IMR-90 (cell line): Measurements from ENCODE around the gene NLGN1. TPM values are rescaled to one million over a fixed set of nuclear protein-coding genes. Genes with fewer than 3 reads are reported as not detected.

Source experiments
- ATAC-seq: fragments of 200-7000 bp; cut with Tn5 transposase; 2 replicates; pipeline ENCODE4 v1.9.1; 2020; ENCODE audit warnings: low read depth, mild to moderate bottlenecking, moderate library complexity
- BruUV-seq: library from RNA; stranded (reverse); fragments of 400-500 nt; replicated peaks from 2 replicates; lab custom pipeline; 2021; lab: Mats Ljungman, UMichigan
- CTCF ChIA-PET: fragments of 300-600 bp; formaldehyde crosslinking; extraction: SDS; loops from one replicate; lab custom pipeline; 2021; ENCODE audit warnings: antibody characterized with exemption; lab: Yijun Ruan, JAX
- POLR2A ChIA-PET: fragments of 300-600 bp; sonication (Branson Sonifier 250); formaldehyde crosslinking; loops from one replicate; lab custom pipeline; 2022; ENCODE audit warnings: antibody characterized with exemption; ENCODE audit not compliant: unreplicated experiment; lab: Charles Lee
- DNase-seq: peaks from one replicate; pipeline ENCODE4 v3.0.0; 2013
- H2AFZ ChIP-seq: replicated peaks from 2 replicates; pipeline ENCODE3; 2013; ENCODE audit warnings: low read length, mild to moderate bottlenecking; ENCODE audit not compliant: poor library complexity
- H2AK5ac ChIP-seq: 2 replicates; pipeline ENCODE4 v1.6.1; 2013; ENCODE audit warnings: low read depth, low read length, inconsistent platforms
- H2AK9ac ChIP-seq: replicated peaks from 2 replicates; pipeline ENCODE3; 2013; ENCODE audit warnings: mild to moderate bottlenecking, low read depth, low read length, moderate library complexity; ENCODE audit not compliant: poor library complexity
- H2BK120ac ChIP-seq: 2 replicates; pipeline ENCODE4 v1.6.1; 2013; ENCODE audit warnings: low read depth, low read length, inconsistent platforms
- H2BK15ac ChIP-seq: 3 replicates; pipeline ENCODE4 v1.6.1; 2013; ENCODE audit warnings: low read depth, low read length, inconsistent platforms
- H2BK20ac ChIP-seq: 2 replicates; pipeline ENCODE4 v1.6.1; 2013; ENCODE audit warnings: low read depth, mild to moderate bottlenecking, inconsistent platforms, low read length, moderate library complexity
- H2BK5ac ChIP-seq: 2 replicates; pipeline ENCODE4 v1.6.1; 2013; ENCODE audit warnings: mild to moderate bottlenecking, low read depth, low read length, inconsistent platforms; ENCODE audit not compliant: poor library complexity, severe bottlenecking
- H3K14ac ChIP-seq: replicated peaks from 2 replicates; pipeline ENCODE4 v1.6.1; 2013; ENCODE audit warnings: low read depth, low read length, inconsistent platforms
- H3K18ac ChIP-seq: 2 replicates; pipeline ENCODE4 v1.6.1; 2013; ENCODE audit warnings: low read depth, low read length, control low read depth
- H3K23ac ChIP-seq: 2 replicates; pipeline ENCODE4 v1.6.1; 2013; ENCODE audit warnings: low read depth, low read length, inconsistent platforms
- H3K27ac ChIP-seq: 2 replicates; pipeline ENCODE4 v1.5.1; 2013; ENCODE audit warnings: mild to moderate bottlenecking, control low read depth, low read length; ENCODE audit not compliant: insufficient read depth
- H3K27me3 ChIP-seq: 2 replicates; pipeline ENCODE4 v1.6.1; 2013; ENCODE audit warnings: low read length; ENCODE audit not compliant: control insufficient read depth, insufficient read depth
- H3K36me3 ChIP-seq: 2 replicates; pipeline ENCODE4 v1.6.1; 2013; ENCODE audit warnings: low read length, mixed read lengths; ENCODE audit not compliant: control insufficient read depth, insufficient read depth
- H3K4ac ChIP-seq: 2 replicates; pipeline ENCODE4 v1.6.1; 2013; ENCODE audit warnings: low read depth, low read length, inconsistent platforms
- H3K4me1 ChIP-seq: 2 replicates; pipeline ENCODE4 v1.6.1; 2013; ENCODE audit warnings: low read length, mixed read lengths; ENCODE audit not compliant: control insufficient read depth, insufficient read depth
- H3K4me2 ChIP-seq: 2 replicates; pipeline ENCODE4 v1.6.1; 2013; ENCODE audit warnings: low read depth, mild to moderate bottlenecking, control low read depth, low read length, moderate library complexity
- H3K4me3 ChIP-seq: 2 replicates; pipeline ENCODE4 v1.5.1; 2013; ENCODE audit warnings: low read depth, mild to moderate bottlenecking, control low read depth, low read length, moderate library complexity; ENCODE audit not compliant: insufficient read depth
- H3K56ac ChIP-seq: 2 replicates; pipeline ENCODE4 v1.6.1; 2013; ENCODE audit warnings: low read length, inconsistent platforms; ENCODE audit not compliant: insufficient read depth; ENCODE audit errors: extremely low read depth
- H3K79me1 ChIP-seq, 2 experiments: 2 replicates each; pipeline ENCODE4 v1.6.1; 2013; ENCODE audit warnings: low read length in 2 of 2, inconsistent platforms in 1 of 2, low read depth in 1 of 2
- H3K9ac ChIP-seq: 2 replicates; pipeline ENCODE4 v1.6.1; 2013; ENCODE audit warnings: low read depth, low read length, control low read depth
- H3K9me1 ChIP-seq: 2 replicates; pipeline ENCODE4 v1.6.1; 2013; ENCODE audit warnings: low read length, inconsistent platforms; ENCODE audit not compliant: insufficient read depth
- H3K9me3 ChIP-seq: 2 replicates; pipeline ENCODE4 v1.6.1; 2013; ENCODE audit warnings: low read length; ENCODE audit not compliant: control insufficient read depth, insufficient read depth
- H4K20me1 ChIP-seq: 2 replicates; pipeline ENCODE4 v1.6.1; 2013; ENCODE audit warnings: low read length, inconsistent platforms; ENCODE audit not compliant: insufficient read depth
- H4K5ac ChIP-seq: 2 replicates; pipeline ENCODE4 v1.6.1; 2013; ENCODE audit warnings: mild to moderate bottlenecking, low read depth, low read length, control low read depth
- H4K8ac ChIP-seq, 2 experiments: 2 replicates each; pipeline ENCODE4 v1.6.1; 2013; ENCODE audit warnings: low read depth in 2 of 2, low read length in 2 of 2, control low read depth in 1 of 2, inconsistent platforms in 1 of 2
- H4K91ac ChIP-seq: 2 replicates; pipeline ENCODE4 v1.6.1; 2013; ENCODE audit warnings: low read depth, low read length, inconsistent platforms; ENCODE audit not compliant: insufficient read depth
- BHLHE40 ChIP-seq: fragments of 150-350 bp; IDR thresholded peaks from 2 replicates; pipeline ENCODE4 v1.6.1; 2016; ENCODE audit warnings: mild to moderate bottlenecking, low read depth, low read length
- CEBPB ChIP-seq: IDR thresholded peaks from 2 replicates; pipeline ENCODE4 v1.6.1; 2012; ENCODE audit warnings: low read depth, low read length, improper control_type of control experiment
- CHD1 ChIP-seq: IDR thresholded peaks from 2 replicates; pipeline ENCODE4 v1.6.1; 2012; ENCODE audit warnings: low read depth, low read length, improper control_type of control experiment
- CTCF ChIP-seq: conservative IDR thresholded peaks from 2 replicates; pipeline ENCODE4 v1.5.1; 2012; ENCODE audit warnings: mild to moderate bottlenecking, low read depth, low read length, improper control_type of control experiment
- ELK1 ChIP-seq: fragments of 150-350 bp; IDR thresholded peaks from 2 replicates; pipeline ENCODE4 v1.6.1; 2016; ENCODE audit warnings: low read depth, mild to moderate bottlenecking, low read length, moderate library complexity, borderline replicate concordance
- FOS ChIP-seq: fragments of 150-350 bp; IDR thresholded peaks from 2 replicates; pipeline ENCODE4 v1.6.1; 2016; ENCODE audit warnings: low read depth, low read length
- MAFK ChIP-seq: IDR thresholded peaks from 2 replicates; pipeline ENCODE4 v1.6.1; 2012; ENCODE audit warnings: low read depth, low read length, improper control_type of control experiment
- MAZ ChIP-seq: IDR thresholded peaks from 2 replicates; pipeline ENCODE4 v1.6.1; 2012; ENCODE audit warnings: low read depth, mild to moderate bottlenecking, low read length, improper control_type of control experiment, moderate library complexity, borderline replicate concordance
- MXI1 ChIP-seq: IDR thresholded peaks from 2 replicates; pipeline ENCODE4 v1.6.1; 2012; ENCODE audit warnings: low read depth, mild to moderate bottlenecking, low read length, moderate library complexity, borderline replicate concordance
- NFE2L2 ChIP-seq: fragments of 150-350 bp; IDR thresholded peaks from 2 replicates; pipeline ENCODE4 v1.6.1; 2016; ENCODE audit warnings: low read depth, mild to moderate bottlenecking, low read length
- POLR2A ChIP-seq: IDR thresholded peaks from 2 replicates; pipeline ENCODE4 v1.6.1; 2012; ENCODE audit warnings: mild to moderate bottlenecking, low read depth, low read length
- RAD21 ChIP-seq: IDR thresholded peaks from 2 replicates; pipeline ENCODE4 v1.6.1; 2012; ENCODE audit warnings: low read length, improper control_type of control experiment
- RCOR1 ChIP-seq: IDR thresholded peaks from 2 replicates; pipeline ENCODE4 v1.6.1; 2012; ENCODE audit warnings: mild to moderate bottlenecking, low read length, improper control_type of control experiment; ENCODE audit not compliant: insufficient replicate concordance
- RFX5 ChIP-seq: IDR thresholded peaks from 2 replicates; pipeline ENCODE4 v1.8.0; 2012; ENCODE audit warnings: low read depth, mild to moderate bottlenecking, low read length, moderate library complexity
- SMC3 ChIP-seq: fragments of 150-350 bp; IDR thresholded peaks from 2 replicates; pipeline ENCODE4 v1.6.1; 2016; ENCODE audit warnings: low read depth, mild to moderate bottlenecking, antibody characterized with exemption, low read length, moderate library complexity
- WGBS, 2 experiments: methylation state at CpG; one replicate each; pipeline versions ENCODE4 v1.1.5 to v1.1.7; 2013; ENCODE audit warnings: missing lambda C conversion rate in 2 of 2; ENCODE audit not compliant: insufficient read length in 1 of 2; ENCODE audit errors: extremely low coverage in 2 of 2; 5-methylcytosine and 5-hydroxymethylcytosine counted together
- dilution Hi-C: fragments of 300-500 bp; cut with HindIII; formaldehyde crosslinking; loops from one replicate; pipeline ENCODE4 v1.14.3; 2018; ENCODE audit warnings: low sequenced_read_pairs; ENCODE audit not compliant: unreplicated experiment
- in situ Hi-C: fragments of 300-500 bp; cut with MboI; formaldehyde crosslinking; loops from 3 replicates; pipeline ENCODE4 v1.14.3; 2019; ENCODE audit warnings: low sequenced_read_pairs, inconsistent platforms, mixed read lengths
- intact Hi-C: fragments of 100-400 bp; cut with micrococcal nuclease; formaldehyde crosslinking; loops from 2 replicates; pipeline ENCODE4 v1.10.0; 2022
- polyA plus RNA-seq, 3 experiments: library from polyadenylated mRNA; depleted of rRNA; stranded (reverse); fragments of >200 nt; gene quantifications; 2 replicates each; pipeline ENCODE4 v1.2.3, GENCODE V29; 2012; ENCODE audit warnings: low replicate concordance in 1 of 3
- total RNA-seq: library from RNA; depleted of rRNA; stranded (reverse); fragments of >200 nt; gene quantifications from 2 replicates; pipeline ENCODE4 v1.2.3, GENCODE V29; 2012
- TF ChIP-seq, protein P1 (sequence below): fragments of 150-350 bp; IDR thresholded peaks from 2 replicates; pipeline ENCODE4 v1.6.1; 2017; ENCODE audit warnings: mild to moderate bottlenecking, antibody characterized with exemption, low read length, low read depth

The NLGN1 gene
- total and polyA plus RNA-seq, 2 of the 4 experiments (the other 2 are of a cell fraction) = 1.8 to 12.5 TPM

- Histone ChIP-seq H3K36me3 (no peaks in the 10 kb centered on the region), H2BK120ac (no peak overlapping the region), H2AK5ac (no peak overlapping the region), H3K27ac (no peak overlapping the region), H3K56ac (no peak overlapping the region), H3K9ac (no peak overlapping the region), H3K79me1 (no peaks in the 10 kb centered on the region), H3K27me3 (no peaks in the 10 kb centered on the region), H2BK20ac (no peak overlapping the region), H2BK5ac (no peak overlapping the region), H3K4ac (no peak overlapping the region), H3K4me2 (no peak overlapping the region), H2AK9ac (no peak overlapping the region), H4K8ac (no peak overlapping the region; a peak in 1 of 4 replicates), H3K9me1 (no peaks in the 10 kb centered on the region; the same call in 1 of the 2 replicates), H2BK15ac (no peak overlapping the region), H3K14ac (no peak overlapping the region), H4K20me1 (no peaks in the 10 kb centered on the region), H4K5ac (no peak overlapping the region), H3K23ac (no peak overlapping the region), H4K91ac (no peak overlapping the region), H3K4me3 (no peak overlapping the region), H3K18ac (no peak overlapping the region), H3K4me1 (peaks cover 2% of the 10 kb centered on the region; the same call in 1 of the 2 replicates), H2AFZ (no peak overlapping the region), H3K9me3 (no peaks in the 10 kb centered on the region)
- intact Hi-C loops (no loop called here), in situ Hi-C loops (no loop called here), dilution Hi-C loops (no loop called here)
- ATAC-seq (no peak), DNase-seq (peak; percentile 31)
- no TSS peak for BruUV-seq
- POLR2A ChIA-PET = no interaction called here
- CTCF ChIA-PET = no interaction called here
- TF ChIP-seq CHD1 = no peak
- TF ChIP-seq RCOR1 = no peak
- no peak for TF ChIP-seq CEBPB
- TF ChIP-seq BHLHE40 = no peak
- no peak for TF ChIP-seq FOS
- no peak for TF ChIP-seq RAD21
- no peak for TF ChIP-seq SMC3
- no peak for TF ChIP-seq CTCF
- no peak for TF ChIP-seq MXI1
- no peak for TF ChIP-seq ELK1
- no peak for TF ChIP-seq NFE2L2
- TF ChIP-seq RFX5 = no peak
- TF ChIP-seq MAZ = no peak
- no peak for TF ChIP-seq POLR2A
- no peak for TF ChIP-seq MAFK
- TF ChIP-seq, protein P1, sequence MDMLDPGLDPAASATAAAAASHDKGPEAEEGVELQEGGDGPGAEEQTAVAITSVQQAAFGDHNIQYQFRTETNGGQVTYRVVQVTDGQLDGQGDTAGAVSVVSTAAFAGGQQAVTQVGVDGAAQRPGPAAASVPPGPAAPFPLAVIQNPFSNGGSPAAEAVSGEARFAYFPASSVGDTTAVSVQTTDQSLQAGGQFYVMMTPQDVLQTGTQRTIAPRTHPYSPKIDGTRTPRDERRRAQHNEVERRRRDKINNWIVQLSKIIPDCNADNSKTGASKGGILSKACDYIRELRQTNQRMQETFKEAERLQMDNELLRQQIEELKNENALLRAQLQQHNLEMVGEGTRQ = no peak
- WGBS, 2 experiments = no CpG with 5 or more reads among the region's 2 CpGs
Measured at GRCh38 chr3:174098746-174099145, 701.2 kb downstream of the NLGN1 start.
